OCI-LY3 (cell line): Measurements from ENCODE around the gene CARS1.

Experiments
- H2AFZ ChIP-seq: fragments of 200-600, 300-600 bp; shearing (Covaris generic); 2 replicates; pipeline ENCODE4 v1.6.0; 2014; ENCODE audit warnings: antibody characterized with exemption, low read depth, low read length
- H3K27ac ChIP-seq: fragments of 200-600, 300-600 bp; sonication (generic); 2 replicates; pipeline ENCODE4 v1.5.1; 2014; ENCODE audit warnings: mild to moderate bottlenecking, low read length, moderate library complexity, mixed read lengths
- H3K27me3 ChIP-seq: fragments of 200-600, 300-600 bp; sonication (generic); 2 replicates; pipeline ENCODE4 v1.6.1; 2014; ENCODE audit warnings: low read depth, low read length, mixed read lengths
- H3K36me3 ChIP-seq: fragments of 200-600, 300-600 bp; sonication (generic); replicated peaks from 2 replicates; pipeline ENCODE3; 2014; ENCODE audit warnings: low read depth, low read length, mixed read lengths
- H3K4me1 ChIP-seq: fragments of 300-600, 200-600 bp; sonication (generic); 2 replicates; pipeline ENCODE4 v1.6.1; 2014; ENCODE audit warnings: low read length, mixed read lengths
- H3K4me2 ChIP-seq: fragments of 200-600, 300-600 bp; sonication (generic); 2 replicates; pipeline ENCODE4 v1.6.1; 2014; ENCODE audit warnings: low read length, mixed read lengths
- H3K4me3 ChIP-seq: fragments of 300-600, 200-600 bp; sonication (generic); 2 replicates; pipeline ENCODE4 v1.5.1; 2014; ENCODE audit warnings: antibody characterized with exemption, mild to moderate bottlenecking, low read length, moderate library complexity
- H3K79me2 ChIP-seq: fragments of 300-600, 200-600 bp; shearing (Covaris generic); 2 replicates; pipeline ENCODE4 v1.6.1; 2014; ENCODE audit warnings: mild to moderate bottlenecking, low read length, mixed read lengths
- H3K9ac ChIP-seq: fragments of 300-600, 200-600 bp; shearing (Covaris generic); 2 replicates; pipeline ENCODE4 v1.6.0; 2014; ENCODE audit warnings: mild to moderate bottlenecking, low read length, moderate library complexity
- H3K9me3 ChIP-seq: fragments of 200-600, 300-600 bp; shearing (Covaris generic); 2 replicates; pipeline ENCODE4 v1.6.1; 2014; ENCODE audit warnings: low read length, mixed read lengths; ENCODE audit not compliant: insufficient read depth
- H4K20me1 ChIP-seq: fragments of 200-600, 300-600 bp; sonication (generic); 2 replicates; pipeline ENCODE4 v1.6.1; 2016; ENCODE audit warnings: low read length, mixed read lengths; ENCODE audit not compliant: insufficient read depth
- EZH2phosphoT487 ChIP-seq: fragments of 200-600 bp; shearing (Covaris generic); IDR thresholded peaks from 2 replicates; pipeline ENCODE4 v1.6.1; 2018; ENCODE audit warnings: antibody characterized with exemption, mixed run types, low read depth
- TF ChIP-seq, protein P1 (sequence below): fragments of 200-600, 300-600 bp; sonication (generic); IDR thresholded peaks from 2 replicates; pipeline ENCODE4 v1.5.1; 2014; ENCODE audit warnings: antibody characterized with exemption, low read length, low read depth

The CARS1 gene

DNA sequence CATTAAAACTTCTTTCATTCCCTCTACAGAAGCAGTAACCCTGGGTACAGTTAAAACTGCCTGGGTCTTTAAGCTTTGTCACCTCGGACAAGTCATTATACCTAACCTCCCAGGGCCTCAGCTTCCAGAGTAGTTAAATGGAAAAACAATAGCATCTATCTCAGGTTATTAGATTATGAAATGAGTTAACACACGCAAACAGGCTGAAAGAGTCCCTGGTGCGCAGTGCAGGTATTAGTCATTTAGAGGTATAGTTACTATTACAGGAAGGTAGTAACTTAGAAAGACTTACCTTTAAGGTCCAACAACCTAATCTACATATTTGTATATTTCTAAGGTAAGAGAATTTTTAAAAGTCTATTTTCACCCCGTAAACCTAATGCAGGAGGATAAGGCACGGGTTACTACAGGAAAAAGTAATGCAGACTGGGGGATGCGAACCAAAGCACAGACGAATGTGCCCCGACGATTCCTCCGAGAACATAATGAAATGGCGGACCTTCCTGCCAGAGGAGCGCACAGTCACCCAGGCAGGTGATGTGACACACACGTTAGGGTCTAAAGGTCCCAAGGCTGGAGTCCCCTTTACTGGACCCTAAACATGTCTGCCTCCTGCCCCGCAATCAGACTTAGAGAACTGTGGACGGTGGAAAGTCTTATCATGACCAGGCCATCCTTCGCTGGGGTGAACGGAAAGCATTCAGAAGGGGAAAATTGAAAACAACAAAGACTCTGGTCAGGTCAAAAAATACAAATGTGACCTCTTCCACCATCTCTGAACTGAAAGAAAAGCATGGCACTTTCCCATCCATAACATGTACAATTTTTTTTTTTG, 66.4 kb downstream of the CARS1 start:
- peaks cover 36% of the 10 kb centered on the region for H4K20me1 ChIP-seq
- H3K27ac ChIP-seq: peak overlapping the region; percentile 49
- H3K79me2 ChIP-seq: peaks cover 69% of the 10 kb centered on the region
- no peaks in the 10 kb centered on the region for H3K27me3 ChIP-seq
- peaks cover 17% of the 10 kb centered on the region for H3K36me3 ChIP-seq
- H3K4me2 ChIP-seq: peak overlapping the region; percentile 95
- H3K9me3 ChIP-seq: no peaks in the 10 kb centered on the region
- peak overlapping the region; percentile 86 for H3K9ac ChIP-seq
- peak overlapping the region; percentile 93 for H3K4me3 ChIP-seq
- H3K4me1 ChIP-seq: peaks cover 37% of the 10 kb centered on the region
- TF ChIP-seq, protein P1, sequence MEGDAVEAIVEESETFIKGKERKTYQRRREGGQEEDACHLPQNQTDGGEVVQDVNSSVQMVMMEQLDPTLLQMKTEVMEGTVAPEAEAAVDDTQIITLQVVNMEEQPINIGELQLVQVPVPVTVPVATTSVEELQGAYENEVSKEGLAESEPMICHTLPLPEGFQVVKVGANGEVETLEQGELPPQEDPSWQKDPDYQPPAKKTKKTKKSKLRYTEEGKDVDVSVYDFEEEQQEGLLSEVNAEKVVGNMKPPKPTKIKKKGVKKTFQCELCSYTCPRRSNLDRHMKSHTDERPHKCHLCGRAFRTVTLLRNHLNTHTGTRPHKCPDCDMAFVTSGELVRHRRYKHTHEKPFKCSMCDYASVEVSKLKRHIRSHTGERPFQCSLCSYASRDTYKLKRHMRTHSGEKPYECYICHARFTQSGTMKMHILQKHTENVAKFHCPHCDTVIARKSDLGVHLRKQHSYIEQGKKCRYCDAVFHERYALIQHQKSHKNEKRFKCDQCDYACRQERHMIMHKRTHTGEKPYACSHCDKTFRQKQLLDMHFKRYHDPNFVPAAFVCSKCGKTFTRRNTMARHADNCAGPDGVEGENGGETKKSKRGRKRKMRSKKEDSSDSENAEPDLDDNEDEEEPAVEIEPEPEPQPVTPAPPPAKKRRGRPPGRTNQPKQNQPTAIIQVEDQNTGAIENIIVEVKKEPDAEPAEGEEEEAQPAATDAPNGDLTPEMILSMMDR: no peak
- no peak for TF ChIP-seq EZH2phosphoT487
- no peak overlapping the region for H2AFZ ChIP-seq

DNA sequence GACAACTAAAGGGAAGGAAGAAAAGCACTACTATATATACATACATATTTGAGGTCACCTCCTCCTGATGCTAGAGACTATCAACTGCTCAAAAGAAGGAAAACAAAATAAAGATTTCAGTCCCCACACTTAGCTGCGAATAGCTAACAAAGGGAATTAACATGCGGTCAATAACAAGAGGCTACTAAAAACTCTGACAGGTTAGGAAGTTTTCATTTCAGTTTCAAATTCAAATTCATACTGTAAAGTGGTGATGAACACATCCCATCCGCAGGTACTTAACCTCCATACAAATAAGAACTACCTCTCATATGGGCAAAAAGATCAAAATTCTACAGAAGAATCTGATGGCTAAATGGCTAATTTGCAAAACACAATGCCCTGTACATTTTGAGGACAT, 67.7 kb downstream of the CARS1 start:
- TF ChIP-seq EZH2phosphoT487: no peak
- TF ChIP-seq, protein P1: no peak

GRCh38 chr11:2989006-2989405, 68.2 kb downstream of the CARS1 start:
- H3K9me3 ChIP-seq: no peaks in the 10 kb centered on the region
- H3K4me1 ChIP-seq: peaks cover 34% of the 10 kb centered on the region
- peak overlapping the region; percentile 11 for H3K27ac ChIP-seq
- peak overlapping the region; percentile 86 for H3K9ac ChIP-seq
- H2AFZ ChIP-seq: no peak overlapping the region
- H4K20me1 ChIP-seq: peaks cover 46% of the 10 kb centered on the region
- H3K27me3 ChIP-seq: no peaks in the 10 kb centered on the region
- H3K4me3 ChIP-seq: peak overlapping the region; percentile 93
- H3K4me2 ChIP-seq: peak overlapping the region; percentile 95
- peaks cover 87% of the 10 kb centered on the region for H3K79me2 ChIP-seq
- no peak for TF ChIP-seq EZH2phosphoT487
- TF ChIP-seq, protein P1: no peak
- peaks cover 19% of the 10 kb centered on the region for H3K36me3 ChIP-seq

More for the DNA sequence above, 67.7 kb downstream of the CARS1 start:
- H3K36me3 ChIP-seq: peaks cover 18% of the 10 kb centered on the region
- no peaks in the 10 kb centered on the region for H3K9me3 ChIP-seq
- peaks cover 81% of the 10 kb centered on the region for H3K79me2 ChIP-seq
- H3K4me1 ChIP-seq: peaks cover 37% of the 10 kb centered on the region
- peak overlapping the region; percentile 86 for H3K9ac ChIP-seq
- peak overlapping the region; percentile 95 for H3K4me2 ChIP-seq
- peak overlapping the region; percentile 93 for H3K4me3 ChIP-seq
- H2AFZ ChIP-seq: no peak overlapping the region
- H3K27me3 ChIP-seq: no peaks in the 10 kb centered on the region
- 0 out of 2 replicates have a peak overlapping the region, but pooled peaks have one; percentile 11 for H3K27ac ChIP-seq
- H4K20me1 ChIP-seq: peaks cover 41% of the 10 kb centered on the region
